Measurements from ENCODE around the gene ZNF462.

ZNF462 gene

GRCh38 chr9:106945727-106946660, 83.0 kb downstream of the ZNF462 start:
- ChIA-PET CTCF (no interaction called here), POLR2A (no interaction called here)
- TF ChIP-seq, protein P1, sequence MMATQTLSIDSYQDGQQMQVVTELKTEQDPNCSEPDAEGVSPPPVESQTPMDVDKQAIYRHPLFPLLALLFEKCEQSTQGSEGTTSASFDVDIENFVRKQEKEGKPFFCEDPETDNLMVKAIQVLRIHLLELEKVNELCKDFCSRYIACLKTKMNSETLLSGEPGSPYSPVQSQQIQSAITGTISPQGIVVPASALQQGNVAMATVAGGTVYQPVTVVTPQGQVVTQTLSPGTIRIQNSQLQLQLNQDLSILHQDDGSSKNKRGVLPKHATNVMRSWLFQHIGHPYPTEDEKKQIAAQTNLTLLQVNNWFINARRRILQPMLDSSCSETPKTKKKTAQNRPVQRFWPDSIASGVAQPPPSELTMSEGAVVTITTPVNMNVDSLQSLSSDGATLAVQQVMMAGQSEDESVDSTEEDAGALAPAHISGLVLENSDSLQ (IDR thresholded peaks at IDR 0.05) = no peak
- no peak for TF ChIP-seq ELF4 (IDR thresholded peaks at IDR 0.05)
- DNase-seq (ENCODE audit: extremely low spot score) = no peak

- CTCF ChIA-PET = no interaction called here
- DNase-seq (ENCODE audit: extremely low spot score) = no peak
- TF ChIP-seq ZNF384 (IDR thresholded peaks at IDR 0.05) (no peak), TARDBP (IDR thresholded peaks at IDR 0.05) (no peak), NFRKB (IDR thresholded peaks at IDR 0.05) (no peak), ELF4 (IDR thresholded peaks at IDR 0.05) (no peak), SP1 (IDR thresholded peaks at IDR 0.05) (no peak), HDGF (IDR thresholded peaks at IDR 0.05; ENCODE audit: borderline replicate concordance) (no peak), FOXA1 (IDR thresholded peaks at IDR 0.05) (no peak), LEF1 (IDR thresholded peaks at IDR 0.05; ENCODE audit: borderline replicate concordance) (no peak), L3MBTL2 (conservative IDR thresholded peaks at IDR 0.05) (no peak), SUZ12 (IDR thresholded peaks at IDR 0.05) (no peak), BHLHE40 (IDR thresholded peaks at IDR 0.05; ENCODE audit: borderline replicate concordance) (no peak), FOXM1 (IDR thresholded peaks at IDR 0.05; ENCODE audit: borderline replicate concordance) (no peak), CTBP1 (IDR thresholded peaks at IDR 0.05; ENCODE audit: borderline replicate concordance) (no peak), FOXK2 (IDR thresholded peaks at IDR 0.05) (no peak), ARNT (IDR thresholded peaks at IDR 0.05) (no peak)
- TF ChIP-seq, protein P1 (IDR thresholded peaks at IDR 0.05) = no peak
- POLR2A ChIA-PET = no interaction called here
Observed at GRCh38 chr9:106947106-106947900, 84.3 kb downstream of the ZNF462 start.

DNA sequence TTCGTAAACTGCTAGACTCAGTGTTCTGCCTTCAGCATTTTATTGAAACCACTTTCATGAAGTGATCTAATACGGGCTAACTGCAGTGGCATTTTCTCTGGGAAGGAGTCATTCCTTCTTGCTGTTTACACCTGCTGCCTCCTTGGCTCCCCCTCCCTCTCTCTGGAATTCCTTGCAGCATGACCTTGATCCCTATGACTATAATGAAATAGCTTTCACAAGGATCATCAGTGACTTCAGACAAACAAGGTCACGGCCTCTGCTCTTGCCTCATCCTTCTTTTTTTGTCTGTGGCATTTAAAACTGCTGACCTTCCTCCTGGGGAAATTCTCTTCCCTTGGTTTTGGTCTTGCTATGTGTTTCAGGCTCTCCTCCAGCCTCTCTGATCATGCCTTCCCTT, 90.2 kb downstream of the ZNF462 start:
- POLR2A ChIA-PET = no interaction called here
- no peak for DNase-seq (ENCODE audit: extremely low spot score)
- CTCF ChIA-PET = no interaction called here
- TF ChIP-seq CTBP1 (IDR thresholded peaks at IDR 0.05; ENCODE audit: borderline replicate concordance) (no peak), SP1 (IDR thresholded peaks at IDR 0.05) (no peak), BHLHE40 (IDR thresholded peaks at IDR 0.05; ENCODE audit: borderline replicate concordance) (no peak), FOXM1 (IDR thresholded peaks at IDR 0.05; ENCODE audit: borderline replicate concordance) (no peak), FOXK2 (IDR thresholded peaks at IDR 0.05) (no peak), TARDBP (IDR thresholded peaks at IDR 0.05) (no peak), ELF4 (IDR thresholded peaks at IDR 0.05) (no peak), SUZ12 (IDR thresholded peaks at IDR 0.05) (no peak), FOXA1 (IDR thresholded peaks at IDR 0.05) (no peak), NFRKB (IDR thresholded peaks at IDR 0.05) (no peak), HDGF (IDR thresholded peaks at IDR 0.05; ENCODE audit: borderline replicate concordance) (no peak), ZNF384 (IDR thresholded peaks at IDR 0.05) (no peak), LEF1 (IDR thresholded peaks at IDR 0.05; ENCODE audit: borderline replicate concordance) (no peak)
- TF ChIP-seq, protein P1 (IDR thresholded peaks at IDR 0.05) = no peak

GRCh38 chr9:106954558-106954957, 91.6 kb downstream of the ZNF462 start:
- POLR2A ChIA-PET = no interaction called here
- no peak for TF ChIP-seq ZNF384 (IDR thresholded peaks at IDR 0.05)
- no peak for TF ChIP-seq SUZ12 (IDR thresholded peaks at IDR 0.05)
- TF ChIP-seq CTBP1 (IDR thresholded peaks at IDR 0.05; ENCODE audit: borderline replicate concordance) = no peak
- TF ChIP-seq TARDBP (IDR thresholded peaks at IDR 0.05) = no peak
- TF ChIP-seq FOXA1 (IDR thresholded peaks at IDR 0.05) = no peak
- no peak for TF ChIP-seq BHLHE40 (IDR thresholded peaks at IDR 0.05; ENCODE audit: borderline replicate concordance)
- TF ChIP-seq ELF4 (IDR thresholded peaks at IDR 0.05) = no peak
- no peak for TF ChIP-seq SP1 (IDR thresholded peaks at IDR 0.05)
- no peak for DNase-seq (ENCODE audit: extremely low spot score)
- CTCF ChIA-PET = no interaction called here

DNA sequence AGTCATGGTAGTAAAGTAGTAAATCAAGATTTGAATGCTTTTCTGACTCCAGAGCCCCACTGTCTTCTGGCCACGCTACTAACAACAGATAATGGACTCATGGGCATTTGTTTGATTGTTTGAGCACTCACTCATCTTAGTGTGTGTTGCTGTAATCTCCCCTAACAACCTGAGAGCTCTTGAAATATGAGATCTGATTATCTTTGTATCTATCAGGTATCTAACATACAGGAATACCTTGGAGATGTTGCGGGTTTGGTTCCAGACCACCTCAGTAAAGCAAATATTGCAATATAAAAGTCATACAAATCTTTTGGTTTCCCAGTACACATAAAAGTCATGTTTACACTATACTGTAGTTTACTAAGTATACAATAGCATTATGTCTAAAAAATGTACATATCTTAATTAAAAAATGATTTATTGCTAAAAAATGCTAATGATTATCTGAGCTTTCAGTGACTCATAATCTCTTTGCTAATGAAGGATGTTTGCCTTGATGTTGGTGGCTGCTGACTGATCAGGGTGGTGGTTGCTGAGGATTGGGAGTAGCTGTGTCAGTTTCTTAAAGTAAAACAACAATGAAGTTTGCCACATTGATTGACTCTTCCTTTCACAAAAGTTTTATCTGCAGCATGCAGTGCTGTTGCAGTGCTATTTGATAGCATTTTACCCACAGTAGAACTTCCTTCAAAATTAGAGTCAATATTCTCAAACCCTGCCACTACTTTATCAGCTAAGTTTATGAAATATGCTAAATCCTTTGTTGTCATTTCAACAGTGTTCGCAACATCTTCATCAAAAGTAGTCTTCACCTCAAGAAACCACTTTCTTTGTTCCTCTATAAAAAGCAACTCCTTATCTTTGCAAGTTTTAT, 92.2 kb downstream of the ZNF462 start:
- no peak for TF ChIP-seq BHLHE40 (IDR thresholded peaks at IDR 0.05; ENCODE audit: borderline replicate concordance)
- TF ChIP-seq TARDBP (IDR thresholded peaks at IDR 0.05) = no peak
- no peak for TF ChIP-seq NFRKB (IDR thresholded peaks at IDR 0.05)
- no peak for TF ChIP-seq SUZ12 (IDR thresholded peaks at IDR 0.05)
- TF ChIP-seq L3MBTL2 (conservative IDR thresholded peaks at IDR 0.05) = no peak
- no peak for TF ChIP-seq ARNT (IDR thresholded peaks at IDR 0.05)
- no peak for TF ChIP-seq CTBP1 (IDR thresholded peaks at IDR 0.05; ENCODE audit: borderline replicate concordance)
- TF ChIP-seq ELF4 (IDR thresholded peaks at IDR 0.05) = no peak
- no peak for TF ChIP-seq LEF1 (IDR thresholded peaks at IDR 0.05; ENCODE audit: borderline replicate concordance)
- TF ChIP-seq FOXA1 (IDR thresholded peaks at IDR 0.05) = no peak
- TF ChIP-seq HDGF (IDR thresholded peaks at IDR 0.05; ENCODE audit: borderline replicate concordance) = no peak
- TF ChIP-seq SP1 (IDR thresholded peaks at IDR 0.05) = no peak
- no peak for TF ChIP-seq ZNF384 (IDR thresholded peaks at IDR 0.05)
- no peak for TF ChIP-seq FOXK2 (IDR thresholded peaks at IDR 0.05)
- TF ChIP-seq, protein P1 (IDR thresholded peaks at IDR 0.05) = no peak
- no peak for TF ChIP-seq FOXM1 (IDR thresholded peaks at IDR 0.05; ENCODE audit: borderline replicate concordance)
- CTCF ChIA-PET = no interaction called here
- DNase-seq (ENCODE audit: extremely low spot score) = no peak
- POLR2A ChIA-PET = no interaction called here
